NCI-H748 treated with DMSO at 0.1 percent for 48 hours (cell line): Measurements from ENCODE around the gene S100A14.
"Not testable (repeated sequence)": the region's sequence is repeated elsewhere in the genome, so short reads cannot be mapped to it uniquely, and the experiment has no call there.

ENCODE experiments used
- DNase-seq: peaks from one replicate; lab custom pipeline; 2025; lab: John Stamatoyannopoulos, UW

S100A14 gene

GRCh38 chr1:153614906-153615305 is 1.2 kb downstream of the S100A14 start:
- no peak for DNase-seq

- DNase-seq = no peak
Measured at GRCh38 chr1:153614189-153614900, 1.8 kb downstream of the S100A14 start.

- DNase-seq = no peak
Measured at GRCh38 chr1:153613406-153613805, 2.7 kb downstream of the S100A14 start.

GRCh38 chr1:153612755-153613331 is 3.3 kb downstream of the S100A14 start, which contains the start of gene S100A16:
Gene S100A16 (minus strand): TSS chr1:153613137. CDS start chr1:153608151, 4,986 bp downstream.
- DNase-seq = no peak

DNA sequence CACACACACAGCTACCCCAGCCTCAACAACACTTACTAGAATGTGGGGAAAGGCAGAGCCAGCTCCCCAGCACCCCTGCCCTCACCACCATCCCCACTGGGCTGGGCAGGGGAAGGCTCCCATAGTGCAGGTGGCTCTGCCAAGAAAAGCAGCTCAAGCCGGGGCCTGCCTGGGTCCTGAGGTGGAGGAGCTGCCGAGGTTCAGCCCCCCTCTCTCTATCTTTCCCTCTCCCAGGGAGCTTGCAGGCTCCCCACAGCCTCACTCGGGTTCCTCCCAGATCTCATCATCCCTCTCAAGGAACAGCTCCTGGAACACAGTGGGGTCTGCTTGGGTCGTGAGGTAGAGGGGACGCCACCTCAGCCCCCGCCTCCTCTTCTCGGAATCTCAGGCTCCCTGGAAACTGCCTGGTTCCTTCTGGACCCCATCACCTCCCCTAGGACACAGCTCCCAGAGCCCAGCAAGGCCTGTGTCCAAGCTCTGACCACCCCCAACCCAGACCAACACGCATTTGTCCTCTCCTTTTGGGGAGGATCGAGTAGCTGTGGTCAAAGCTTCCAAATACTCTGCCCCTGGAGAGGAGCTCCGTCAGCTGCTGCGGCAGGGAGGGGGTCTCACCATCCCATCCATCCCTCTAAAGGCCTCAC is 3.9 kb downstream of the S100A14 start:
- no peak for DNase-seq

GRCh38 chr1:153611356-153611755 is 4.8 kb downstream of the S100A14 start:
- no peak for DNase-seq

DNA sequence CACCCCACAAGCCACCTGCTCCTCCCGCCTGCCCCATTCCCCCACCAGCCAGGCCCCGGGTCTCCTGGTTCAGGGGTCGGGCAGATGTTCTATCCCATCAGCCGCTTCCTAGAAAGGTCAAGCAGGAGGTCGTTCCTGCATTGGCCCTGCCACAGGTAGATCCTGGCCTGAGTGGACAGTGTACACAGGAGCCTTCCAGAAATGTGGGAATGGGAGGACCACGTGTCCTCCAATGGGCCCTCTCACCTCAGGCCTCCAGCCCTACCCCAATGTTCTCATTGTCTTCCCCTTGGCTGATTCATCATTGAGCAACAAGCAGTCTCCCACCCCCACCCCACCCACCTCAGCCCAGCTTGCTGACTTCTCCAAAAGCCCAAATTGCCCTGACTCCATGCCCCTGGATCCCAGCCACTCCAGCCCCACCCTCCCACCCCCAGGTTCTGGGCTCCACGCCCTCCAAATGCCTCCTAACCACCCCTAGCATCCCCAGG is 5.3 kb downstream of the S100A14 start:
- DNase-seq = no peak

GRCh38 chr1:153610334-153610733 is 5.8 kb downstream of the S100A14 start:
- DNase-seq = no peak

DNA sequence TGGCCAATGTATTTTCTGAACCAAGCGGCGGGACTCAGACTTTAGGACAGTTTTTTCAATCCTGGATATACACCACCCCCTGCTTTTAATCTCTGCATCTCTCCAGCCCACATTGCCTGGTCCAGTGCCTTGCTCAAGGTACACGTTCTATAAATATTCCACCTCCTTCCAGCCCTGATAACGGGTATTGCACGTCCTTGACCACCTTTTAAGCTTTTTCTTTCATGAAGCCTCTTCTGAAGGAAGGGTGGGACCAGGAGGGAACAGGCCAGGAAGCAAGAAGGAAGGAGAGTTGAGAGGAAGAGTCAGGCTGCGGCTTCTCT is 6.6 kb downstream of the S100A14 start:
- DNase-seq = no peak

- no peak for DNase-seq
Measured at GRCh38 chr1:153608742-153609584, 7.2 kb downstream of the S100A14 start.

DNA sequence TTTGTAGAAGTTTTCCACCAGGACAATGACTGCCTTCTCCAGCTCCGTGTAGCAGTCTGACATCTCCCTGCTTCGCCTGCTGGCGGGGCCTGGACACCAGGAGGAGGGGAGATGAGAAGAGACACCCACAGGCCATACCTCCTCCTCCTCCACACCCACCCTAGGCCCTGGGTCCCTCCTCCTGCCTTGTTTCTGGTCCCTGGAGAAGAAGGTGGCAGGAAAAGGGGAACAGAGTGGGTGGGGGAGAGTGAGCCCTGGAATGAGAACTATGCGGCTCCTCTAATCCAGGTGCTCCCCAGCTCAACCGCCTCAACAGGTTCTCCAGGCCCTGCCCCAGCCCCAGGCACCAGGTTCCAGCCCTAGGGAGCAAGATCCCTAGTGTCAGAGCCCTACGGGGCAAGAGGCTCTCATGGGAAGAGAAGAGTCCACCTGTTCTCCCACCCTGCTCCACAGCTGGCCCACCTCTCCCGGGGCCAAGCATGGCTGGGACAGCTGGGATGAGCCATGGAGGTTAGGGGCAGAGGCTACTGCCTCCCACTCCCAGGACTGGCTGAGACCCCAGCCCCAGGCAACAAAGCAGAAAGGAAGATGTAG is 7.9 kb downstream of the S100A14 start:
- no peak for DNase-seq

DNA sequence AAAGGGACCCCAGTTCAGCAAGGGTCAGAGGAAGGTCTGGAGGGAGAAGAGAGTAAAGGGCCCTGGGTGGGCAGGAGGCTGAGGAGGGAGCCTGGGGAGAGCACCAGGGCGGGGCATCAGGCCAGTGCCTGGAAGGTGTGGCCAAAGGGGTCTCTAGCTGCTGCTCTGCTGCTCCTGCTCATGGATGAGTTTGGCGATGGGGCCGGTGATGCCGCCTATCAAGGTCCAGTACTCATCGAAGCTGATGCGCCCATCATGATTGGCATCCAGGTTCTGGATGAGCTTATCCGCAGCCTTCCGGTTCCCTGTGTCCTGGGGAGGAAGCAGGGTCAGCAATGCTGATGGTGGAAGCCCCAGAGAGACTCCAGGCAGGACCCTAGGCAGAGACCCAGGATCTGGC is 8.7 kb downstream of the S100A14 start:
- no peak for DNase-seq

DNA sequence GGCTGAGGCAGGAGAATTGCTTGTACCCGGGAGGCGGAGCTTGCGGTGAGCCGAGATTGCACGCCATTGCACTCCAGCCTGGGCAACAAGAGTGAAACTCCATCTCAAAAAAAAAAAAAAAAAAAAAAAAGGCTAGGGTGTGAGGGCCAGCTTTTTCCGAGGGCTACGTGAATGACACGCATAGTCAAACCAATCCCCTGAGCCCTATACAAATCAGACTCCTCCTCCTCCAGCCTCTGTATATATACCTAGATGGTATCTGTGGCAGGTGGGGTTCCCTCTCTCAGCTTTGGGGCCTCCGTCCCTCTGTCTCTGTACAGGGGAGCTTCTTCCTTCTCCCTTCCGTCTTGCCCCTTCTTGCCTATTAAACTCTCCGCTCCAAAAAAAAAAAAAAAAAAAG is 9.9 kb downstream of the S100A14 start:
- DNase-seq = no peak

DNA sequence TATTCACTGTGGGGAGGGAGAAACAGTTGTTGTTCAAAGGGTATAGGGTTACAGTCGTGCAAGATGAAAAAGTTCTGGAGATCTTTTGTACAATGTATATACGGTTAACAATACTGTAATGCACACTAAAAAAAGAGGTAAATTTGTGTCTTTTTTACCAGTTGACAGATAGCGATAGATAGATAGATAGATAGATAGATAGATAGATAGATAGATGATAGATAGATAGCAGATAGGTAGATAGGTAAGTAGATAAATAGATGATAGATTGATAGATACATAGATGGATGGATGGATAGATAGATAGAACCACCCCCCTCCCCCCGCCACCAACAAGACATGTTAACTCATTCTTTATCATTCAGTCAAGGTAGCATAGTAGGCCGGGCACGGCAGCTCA is 13.4 kb downstream of the S100A14 start:
- no peak for DNase-seq

- no peak for DNase-seq
Measured at GRCh38 chr1:153599847-153600246, 16.3 kb downstream of the S100A14 start.

- DNase-seq = no peak
Measured at GRCh38 chr1:153598309-153599172, 17.6 kb downstream of the S100A14 start.

- DNase-seq = no peak
Measured at GRCh38 chr1:153597206-153597605, 18.9 kb downstream of the S100A14 start.

DNA sequence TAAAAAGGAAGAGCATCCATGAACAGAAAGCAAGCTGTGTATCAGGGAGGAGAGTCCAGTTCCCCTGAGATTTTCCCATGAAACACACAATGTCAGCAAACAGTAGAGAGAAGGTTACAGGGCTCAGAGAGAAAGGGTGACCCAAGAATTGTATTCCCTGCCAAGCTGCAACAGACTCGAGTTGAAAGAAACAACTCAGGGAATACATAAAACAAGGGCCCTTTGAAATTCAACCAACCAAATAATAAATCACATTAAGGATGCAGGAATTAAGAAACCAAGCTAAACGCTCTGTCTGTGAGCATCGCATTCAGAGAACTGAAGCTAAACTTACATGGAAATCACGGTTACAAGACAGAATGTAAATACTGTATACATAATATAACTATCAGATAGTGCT is 23.4 kb downstream of the S100A14 start:
- no peak for DNase-seq

GRCh38 chr1:153588482-153588881 is 27.6 kb downstream of the S100A14 start:
- DNase-seq = no peak

DNA sequence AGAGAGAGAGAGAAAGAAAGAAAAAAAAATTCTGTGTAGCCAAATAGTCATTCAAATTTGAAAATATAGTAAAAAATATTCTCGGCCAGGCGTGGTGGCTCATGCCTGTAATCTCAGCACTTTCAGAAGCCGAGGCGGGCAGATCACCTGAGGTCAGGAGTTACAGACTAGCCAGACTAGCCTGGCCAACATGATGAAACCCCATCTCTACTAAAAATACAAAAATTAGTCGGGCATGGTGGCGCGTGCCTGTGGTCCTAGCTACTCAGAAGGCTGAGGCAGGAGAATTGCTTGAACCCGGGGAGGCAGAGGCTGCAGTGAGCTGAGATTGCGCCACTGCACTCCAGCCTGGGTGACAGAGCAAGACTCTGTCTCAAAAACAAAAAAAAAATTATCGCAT is 28.1 kb downstream of the S100A14 start:
- DNase-seq = not testable (repeated sequence)

DNA sequence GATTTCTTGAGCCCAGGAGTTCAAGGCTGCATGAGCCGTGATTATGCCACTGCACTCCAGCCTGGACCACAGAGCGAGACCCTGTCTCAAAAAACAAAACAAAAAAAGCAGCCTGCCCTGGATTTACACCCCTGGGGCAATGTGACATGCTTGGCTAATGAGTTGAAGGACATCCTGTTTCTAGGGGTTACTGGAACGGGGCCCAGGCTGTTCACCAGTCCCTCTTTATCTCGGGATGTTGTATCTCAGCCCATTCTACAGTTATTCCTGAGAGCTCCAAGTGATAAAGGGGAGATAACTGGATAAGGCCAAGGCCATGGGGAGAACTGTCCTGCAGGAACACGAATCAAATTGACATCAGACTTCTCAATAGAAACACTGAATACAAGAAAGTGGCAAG is 28.8 kb downstream of the S100A14 start:
- DNase-seq = no peak
